Thyroid gland (tissue), 4 donors: ENCODE data around the gene ATP6V1G3. TPM values are rescaled to one million over a fixed set of nuclear protein-coding genes. Genes with fewer than 3 reads are reported as not detected.

ENCODE experiments used
- DNase-seq, 2 donors: peaks; one replicate each; pipeline ENCODE4 v3.0.0-alpha.2; 2019
- H3K27ac ChIP-seq, 3 donors: fragments of 200-600 bp; sonication (generic); 1 replicate in 2 of 3; 2 replicates in 1 of 3; pipeline ENCODE4 v1.5.1; 2016 to 2019; ENCODE audit warnings: mild to moderate bottlenecking in 1 of 3, moderate library complexity in 1 of 3
- H3K27me3 ChIP-seq: fragments of 200-600 bp; sonication (generic); one replicate; pipeline ENCODE4 v1.5.1; 2019
- H3K36me3 ChIP-seq, 2 donors: fragments of 200-600 bp; sonication (generic); one replicate each; pipeline ENCODE4 v1.5.1; 2016 to 2019
- H3K4me1 ChIP-seq, 2 donors: fragments of 200-600 bp; sonication (generic); one replicate each; pipeline ENCODE4 v1.5.1; 2017 to 2019
- H3K4me3 ChIP-seq, 3 donors: fragments of 200-600 bp; sonication (generic); replicated peaks in 1 of 3; 1 replicate in 2 of 3; 2 replicates in 1 of 3; pipeline ENCODE4 v1.5.1; 2016; ENCODE audit warnings: mild to moderate bottlenecking in 1 of 3
- H3K9me3 ChIP-seq: fragments of 200-600 bp; sonication (generic); one replicate; pipeline ENCODE4 v1.5.1; 2017
- CTCF ChIP-seq, 6 experiments: fragments of 200-600 bp in 3 of 6; fragments of 450-650 bp in 3 of 6; sonication (generic) in 3 of 6; IDR thresholded peaks; one replicate each; pipeline ENCODE4 v1.5.1; 2016 to 2019; ENCODE audit warnings: antibody characterized with exemption in 6 of 6, mild to moderate bottlenecking in 2 of 6, inconsistent platforms in 1 of 6, moderate library complexity in 1 of 6
- POLR2A ChIP-seq, 2 donors: fragments of 450-650 bp; IDR thresholded peaks; one replicate each; pipeline ENCODE4 v1.6.1; 2017; ENCODE audit warnings: antibody characterized with exemption in 2 of 2, mild to moderate bottlenecking in 2 of 2, moderate library complexity in 1 of 2
- WGBS, 2 donors: methylation state at CpG; one replicate each; pipeline ENCODE4 v1.1.5; 2017; 5-methylcytosine and 5-hydroxymethylcytosine counted together
- intact Hi-C: fragments of 100-400 bp; cut with DNase I; formaldehyde crosslinking; loops from one replicate; pipeline ENCODE4 v1.15.1; 2023
- total RNA-seq, 4 donors: library from RNA; depleted of rRNA; stranded (reverse); fragments of >200 nt; gene quantifications; one replicate each; pipeline ENCODE4 v1.2.3, GENCODE V29; 2016

ATP6V1G3 gene
- total RNA-seq, 4 donors from 2014 or later: not detected

- H3K27me3 ChIP-seq: no peaks in the 10 kb centered on the region
- no peak for DNase-seq
- TF ChIP-seq POLR2A (IDR thresholded peaks at IDR 0.05) (no peak), CTCF (IDR thresholded peaks at IDR 0.05) (no peak)
- H3K9me3 ChIP-seq: no peaks in the 10 kb centered on the region
- WGBS, 2 donors: 90 to 91% methylated on average over 2 of the region's 2 CpGs
- H3K27ac ChIP-seq: no peak overlapping the region
- no peaks in the 10 kb centered on the region for H3K36me3 ChIP-seq
- intact Hi-C loops: no loop called here
- no peak overlapping the region for H3K4me3 ChIP-seq
- no peaks in the 10 kb centered on the region for H3K4me1 ChIP-seq
Observed at GRCh38 chr1:198552668-198553416, 12.4 kb upstream of the ATP6V1G3 start.

DNA sequence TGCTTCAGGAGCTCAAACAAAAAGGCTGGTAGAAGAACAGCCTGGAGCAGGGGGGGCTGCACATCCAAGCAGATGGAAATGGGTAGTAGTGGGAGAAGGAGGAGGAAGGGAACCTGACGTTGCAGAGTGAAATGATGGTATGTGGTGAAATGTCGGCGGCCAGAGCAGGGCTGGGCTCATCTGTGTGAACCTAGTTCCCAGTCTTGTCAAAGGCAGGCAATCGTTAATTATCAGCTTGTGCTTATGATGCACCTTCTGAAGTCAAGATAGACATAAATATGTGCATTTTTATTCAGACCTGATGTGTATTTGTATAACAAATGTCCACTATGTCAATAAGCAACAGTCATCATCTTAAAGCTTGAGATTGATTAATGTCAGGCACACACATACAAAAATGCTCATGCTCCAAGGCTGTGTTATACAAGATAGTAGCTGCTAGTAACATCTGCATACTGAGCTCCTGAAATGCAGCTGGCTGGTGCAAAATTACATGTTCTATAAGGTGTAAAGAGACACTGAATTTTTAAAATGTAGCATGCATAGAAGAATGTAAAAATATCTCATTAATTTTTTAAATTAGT is 10.6 kb upstream of the ATP6V1G3 start:
- WGBS, 2 donors: 73 to 80% methylated on average over 4 of the region's 4 CpGs
- H3K27me3 ChIP-seq: no peaks in the 10 kb centered on the region
- H3K4me3 ChIP-seq: no peak overlapping the region
- DNase-seq: no peak
- H3K27ac ChIP-seq: no peak overlapping the region
- TF ChIP-seq CTCF (IDR thresholded peaks at IDR 0.05): no peak
- intact Hi-C loops: no loop called here
- H3K4me1 ChIP-seq: no peaks in the 10 kb centered on the region
- H3K36me3 ChIP-seq: no peaks in the 10 kb centered on the region
- H3K9me3 ChIP-seq: no peaks in the 10 kb centered on the region

DNA sequence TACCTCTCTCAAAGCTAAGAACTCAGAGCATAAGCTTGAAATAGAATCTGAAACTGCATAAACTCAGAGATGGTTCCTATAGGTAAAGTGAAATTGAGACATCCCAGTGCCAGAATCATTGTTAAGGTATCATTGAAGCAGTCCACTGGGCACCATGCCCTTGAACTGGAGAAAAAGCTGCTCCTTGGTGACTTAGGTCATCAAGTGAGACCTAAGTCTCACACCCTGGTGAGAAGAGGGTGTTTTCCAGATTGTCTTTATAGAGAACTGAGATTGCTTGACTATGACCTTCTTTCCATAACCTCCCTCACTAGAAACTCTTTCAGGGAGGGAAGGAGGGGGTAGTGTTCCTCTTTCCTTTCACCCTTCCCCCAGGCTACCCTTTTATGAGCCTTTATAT is 9.4 kb upstream of the ATP6V1G3 start:
- TF ChIP-seq POLR2A (IDR thresholded peaks at IDR 0.05) (no peak), CTCF (IDR thresholded peaks at IDR 0.05) (no peak)
- Histone ChIP-seq H3K27ac (no peak overlapping the region), H3K36me3 (no peaks in the 10 kb centered on the region), H3K4me1 (no peaks in the 10 kb centered on the region), H3K4me3 (no peak overlapping the region), H3K9me3 (no peaks in the 10 kb centered on the region), H3K27me3 (no peaks in the 10 kb centered on the region)
- no peak for DNase-seq
- intact Hi-C loops: no loop called here

GRCh38 chr1:198548890-198549289 is 8.4 kb upstream of the ATP6V1G3 start:
- TF ChIP-seq CTCF (IDR thresholded peaks at IDR 0.05) (no peak), POLR2A (IDR thresholded peaks at IDR 0.05) (no peak)
- no peaks in the 10 kb centered on the region for H3K9me3 ChIP-seq
- H3K4me1 ChIP-seq: no peaks in the 10 kb centered on the region
- intact Hi-C loops: no loop called here
- H3K4me3 ChIP-seq: no peak overlapping the region
- no peak overlapping the region for H3K27ac ChIP-seq
- H3K36me3 ChIP-seq: no peaks in the 10 kb centered on the region
- no peak for DNase-seq
- H3K27me3 ChIP-seq: no peaks in the 10 kb centered on the region

GRCh38 chr1:198545156-198545555 is 4.7 kb upstream of the ATP6V1G3 start:
- H3K27me3 ChIP-seq: no peaks in the 10 kb centered on the region
- TF ChIP-seq POLR2A (IDR thresholded peaks at IDR 0.05): no peak
- TF ChIP-seq CTCF (IDR thresholded peaks at IDR 0.05): no peak
- no peak for DNase-seq
- no peak overlapping the region for H3K4me3 ChIP-seq
- H3K27ac ChIP-seq: no peak overlapping the region
- intact Hi-C loops: no loop called here
- no peaks in the 10 kb centered on the region for H3K36me3 ChIP-seq
- 91 to 93% methylated on average over 6 of the region's 6 CpGs for WGBS, 2 donors
- H3K9me3 ChIP-seq: no peaks in the 10 kb centered on the region
- no peaks in the 10 kb centered on the region for H3K4me1 ChIP-seq
